ENCODE results near the gene COL4A2.

COL4A2 gene

GRCh38 chr13:110416131-110417025, 109.3 kb downstream of the COL4A2 start:
- H3K4me3 ChIP-seq (ENCODE audit: low read length): no peak overlapping the region
- TF ChIP-seq ZNF274 (IDR thresholded peaks at IDR 0.05; ENCODE audit: low read depth, low read length): no peak

GRCh38 chr13:110418944-110419343, 111.9 kb downstream of the COL4A2 start:
- no peak for TF ChIP-seq ZNF274 (IDR thresholded peaks at IDR 0.05; ENCODE audit: low read depth, low read length)
- H3K4me3 ChIP-seq (ENCODE audit: low read length): no peak overlapping the region

DNA sequence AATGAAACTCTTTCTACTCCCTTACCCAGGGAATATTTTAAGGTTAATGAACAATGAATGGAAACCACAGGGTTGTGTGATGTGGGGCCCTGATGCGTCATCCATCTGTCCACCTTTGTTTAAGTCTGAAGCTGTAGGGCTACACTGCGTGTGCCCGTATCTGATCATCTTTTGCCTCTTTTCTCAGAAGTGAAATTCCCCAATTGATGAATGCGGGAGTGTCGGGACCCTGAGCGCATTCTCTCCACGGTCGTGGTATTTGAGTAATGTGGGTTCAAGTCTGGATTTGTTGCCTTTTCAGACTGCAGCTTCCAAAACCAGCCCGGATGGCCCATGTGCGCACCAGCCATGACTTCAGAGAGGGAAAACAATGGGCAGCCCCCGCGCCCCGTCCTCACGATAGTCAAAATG, 112.3 kb downstream of the COL4A2 start:
- no peak overlapping the region for H3K4me3 ChIP-seq (ENCODE audit: low read length)
- no peak for TF ChIP-seq ZNF274 (IDR thresholded peaks at IDR 0.05; ENCODE audit: low read depth, low read length)

DNA sequence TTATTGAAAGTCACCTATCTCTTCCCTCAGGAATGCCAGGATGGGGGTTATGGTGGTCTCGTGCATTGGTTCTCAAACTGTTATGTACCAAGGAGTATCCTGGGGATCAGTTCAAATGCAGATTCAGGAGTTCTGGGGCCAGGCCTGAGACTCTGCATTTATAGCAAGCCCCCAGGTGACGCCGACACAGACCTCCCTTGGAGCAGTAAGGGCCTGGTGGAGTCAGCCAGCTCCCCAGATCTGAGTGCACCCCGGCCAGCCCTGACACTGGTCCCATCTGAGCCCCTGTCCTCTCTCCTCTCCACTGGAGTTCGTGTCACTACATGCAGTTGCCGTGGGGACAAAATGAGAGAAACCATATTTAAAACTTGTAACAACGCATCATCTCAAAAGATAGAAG, 112.9 kb downstream of the COL4A2 start:
- no peak for TF ChIP-seq ZNF274 (IDR thresholded peaks at IDR 0.05; ENCODE audit: low read depth, low read length)

DNA sequence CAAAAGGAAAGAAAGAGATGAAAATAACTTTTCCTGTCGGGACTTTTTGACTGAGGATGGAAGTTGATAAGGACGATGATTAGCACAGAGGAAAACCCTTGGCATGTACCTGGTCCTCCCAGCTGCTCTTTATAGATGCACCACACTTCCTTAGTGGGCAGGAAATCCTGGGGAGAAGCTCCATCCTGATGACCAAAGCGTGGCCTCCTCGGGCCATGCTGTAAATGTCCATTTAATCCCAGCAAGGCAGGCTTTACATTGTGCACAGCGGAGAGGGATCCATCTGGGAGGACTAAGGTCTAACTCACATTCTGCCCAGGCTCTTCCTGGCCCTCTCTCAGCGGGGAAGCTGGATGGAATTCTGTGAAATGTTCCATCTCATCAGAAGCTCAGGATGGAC, 113.5 kb downstream of the COL4A2 start:
- TF ChIP-seq ZNF274 (IDR thresholded peaks at IDR 0.05; ENCODE audit: low read depth, low read length): no peak
- H3K4me3 ChIP-seq (ENCODE audit: low read length): no peak overlapping the region

More for the DNA sequence above, 112.9 kb downstream of the COL4A2 start:
- H3K4me3 ChIP-seq (ENCODE audit: low read length): no peak overlapping the region

GRCh38 chr13:110421061-110421460, 114.0 kb downstream of the COL4A2 start:
- TF ChIP-seq ZNF274 (IDR thresholded peaks at IDR 0.05; ENCODE audit: low read depth, low read length): no peak
- no peak overlapping the region for H3K4me3 ChIP-seq (ENCODE audit: low read length)

DNA sequence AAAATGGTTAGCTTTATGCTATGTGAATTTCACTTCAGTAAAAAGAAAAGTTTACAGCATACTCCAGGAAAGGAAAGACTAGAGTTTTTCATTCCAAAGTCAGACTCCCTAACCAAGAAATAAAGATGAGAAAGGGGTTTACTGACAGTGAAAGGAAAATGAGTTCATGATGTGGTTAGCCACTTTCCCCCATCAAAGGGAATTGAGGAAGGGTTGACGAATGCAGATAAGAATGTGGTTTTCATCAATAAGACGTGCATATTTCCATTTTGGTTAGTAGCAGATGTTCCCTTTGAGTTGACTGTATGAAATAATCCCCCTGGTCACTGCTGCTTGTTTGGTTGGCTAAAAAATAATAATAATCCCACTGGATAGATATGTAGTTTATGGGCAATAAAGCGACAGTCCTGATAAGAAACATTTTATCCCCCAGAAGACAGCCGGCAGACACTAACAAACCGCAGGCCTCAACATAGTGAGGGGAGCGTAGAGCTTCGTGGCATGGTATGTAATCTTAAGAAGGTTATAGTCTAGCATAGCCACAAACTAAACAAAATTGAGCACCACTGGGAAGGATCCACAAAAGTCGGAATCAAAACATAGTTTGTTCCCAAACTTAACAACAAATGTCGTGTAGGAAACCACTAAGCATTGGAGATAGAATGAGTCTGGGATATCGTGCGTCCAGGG, 114.8 kb downstream of the COL4A2 start:
- H3K4me3 ChIP-seq (ENCODE audit: low read length): no peak overlapping the region
- no peak for TF ChIP-seq ZNF274 (IDR thresholded peaks at IDR 0.05; ENCODE audit: low read depth, low read length)

DNA sequence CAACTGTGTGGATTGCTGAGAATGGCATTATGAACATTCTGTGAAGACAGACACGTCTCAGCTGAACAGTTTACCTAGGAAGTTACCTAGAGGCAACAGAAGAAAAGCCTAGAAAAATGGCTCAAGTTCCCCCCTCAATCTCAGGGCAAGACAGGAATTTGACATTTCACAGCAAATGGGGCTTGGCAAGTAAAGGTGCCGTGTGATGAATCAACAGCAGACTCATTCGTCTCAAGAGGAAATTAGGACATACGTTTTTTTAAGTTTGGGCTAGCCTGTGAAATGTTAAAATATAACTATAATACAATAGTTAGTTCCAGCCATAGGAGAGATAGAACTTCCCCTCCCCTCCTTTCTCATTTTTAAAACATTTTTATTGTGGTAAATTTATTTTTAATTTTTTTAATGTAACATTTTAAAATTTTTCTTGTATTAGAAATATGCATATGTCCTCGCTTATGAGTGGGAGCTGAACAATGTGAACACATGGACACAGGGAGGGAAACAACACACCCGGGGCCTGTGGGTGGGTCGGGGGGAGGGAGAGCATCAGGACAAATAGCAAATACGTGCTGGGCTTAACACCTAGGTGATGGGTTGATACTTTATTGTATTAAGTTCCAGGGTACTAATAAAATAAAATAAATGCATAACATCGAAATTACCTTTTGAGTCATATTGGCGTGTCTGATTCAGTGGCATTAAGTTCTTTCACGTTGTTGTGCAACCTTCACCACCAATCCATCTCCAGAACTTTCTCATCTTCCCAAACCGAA, 116.0 kb downstream of the COL4A2 start:
- TF ChIP-seq ZNF274 (IDR thresholded peaks at IDR 0.05; ENCODE audit: low read depth, low read length): no peak
- H3K4me3 ChIP-seq (ENCODE audit: low read length): no peak overlapping the region

- no peak for TF ChIP-seq ZNF274 (IDR thresholded peaks at IDR 0.05; ENCODE audit: low read depth, low read length)
These were observed 116.7 kb downstream of the COL4A2 start for GRCh38 chr13:110423689-110424302.

DNA sequence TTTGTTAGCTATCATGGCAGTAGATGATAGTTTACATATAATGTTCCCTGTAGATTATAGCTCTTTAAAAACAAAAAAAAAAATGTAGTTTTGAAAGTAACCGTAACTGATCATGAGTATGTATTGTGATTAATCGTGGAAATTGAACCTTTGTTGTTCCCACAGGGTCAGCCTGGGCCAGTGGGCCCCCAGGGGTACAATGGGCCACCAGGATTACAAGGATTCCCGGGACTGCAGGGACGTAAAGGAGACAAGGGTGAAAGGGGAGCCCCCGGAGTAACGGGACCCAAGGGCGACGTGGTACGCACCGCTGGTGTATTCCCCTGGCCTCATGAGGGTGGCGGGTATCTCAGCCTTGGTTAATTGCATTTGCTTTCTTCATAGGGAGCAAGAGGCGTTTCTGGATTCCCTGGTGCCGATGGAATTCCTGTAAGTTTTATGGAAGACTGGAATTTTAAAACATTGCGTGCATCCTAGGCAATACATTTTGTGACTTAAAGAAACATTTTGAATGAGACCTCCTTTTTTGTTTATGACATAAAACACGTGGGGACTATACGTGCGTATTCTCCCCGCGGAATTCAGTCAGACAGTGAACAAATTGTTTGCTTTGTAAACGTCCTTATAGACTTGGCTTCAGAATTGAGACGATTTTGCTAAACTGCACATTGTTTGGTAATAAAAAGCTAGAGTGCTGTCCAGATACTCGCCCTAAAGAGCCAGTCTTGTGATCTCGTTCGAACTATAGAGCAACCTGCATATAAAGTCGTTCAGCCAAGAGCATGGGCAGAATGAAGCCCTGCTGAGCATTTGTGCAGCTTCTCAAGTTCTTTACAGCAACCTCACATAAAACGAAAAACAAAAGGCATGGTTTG, 117.7 kb downstream of the COL4A2 start:
- no peak overlapping the region for H3K4me3 ChIP-seq (ENCODE audit: low read length)
- no peak for TF ChIP-seq ZNF274 (IDR thresholded peaks at IDR 0.05; ENCODE audit: low read depth, low read length)

More at GRCh38 chr13:110423689-110424302, 116.7 kb downstream of the COL4A2 start:
- H3K4me3 ChIP-seq (ENCODE audit: low read length): no peak overlapping the region

GRCh38 chr13:110425444-110425780, 118.3 kb downstream of the COL4A2 start:
- no peak for TF ChIP-seq ZNF274 (IDR thresholded peaks at IDR 0.05; ENCODE audit: low read depth, low read length)
- no peak overlapping the region for H3K4me3 ChIP-seq (ENCODE audit: low read length)

GRCh38 chr13:110426735-110427134, 119.7 kb downstream of the COL4A2 start:
- TF ChIP-seq ZNF274 (IDR thresholded peaks at IDR 0.05; ENCODE audit: low read depth, low read length): no peak

DNA sequence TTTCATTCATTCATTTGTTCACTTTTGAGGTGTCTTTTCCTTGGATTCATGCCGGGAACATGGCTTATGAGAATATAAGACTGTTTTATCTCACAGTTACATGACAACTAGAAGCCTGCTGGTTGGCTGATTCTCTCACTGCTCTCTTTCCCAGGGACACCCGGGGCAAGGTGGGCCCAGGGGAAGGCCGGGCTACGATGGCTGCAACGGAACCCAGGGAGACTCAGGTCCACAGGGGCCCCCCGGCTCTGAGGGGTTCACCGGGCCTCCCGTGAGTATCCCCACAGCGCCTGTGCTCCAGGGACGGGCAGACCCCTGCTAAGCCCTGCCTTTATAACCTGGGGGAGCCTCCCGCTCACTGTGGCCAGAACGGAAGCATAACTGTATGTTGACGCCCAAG, 121.2 kb downstream of the COL4A2 start:
- TF ChIP-seq ZNF274 (IDR thresholded peaks at IDR 0.05; ENCODE audit: low read depth, low read length): no peak
- H3K4me3 ChIP-seq (ENCODE audit: low read length): no peak overlapping the region

More at GRCh38 chr13:110426735-110427134, 119.7 kb downstream of the COL4A2 start:
- no peak overlapping the region for H3K4me3 ChIP-seq (ENCODE audit: low read length)
